GM08714 (cell line): Measurements from ENCODE around the gene ZMAT5.

Source experiments
- H3K4me3 ChIP-seq: fragments of 200-500 bp; sonication (Bioruptor generic); 2 replicates; pipeline ENCODE4 v1.5.1; 2014; ENCODE audit warnings: mild to moderate bottlenecking, low read length, inconsistent platforms
- ZNF274 ChIP-seq: IDR thresholded peaks from 2 replicates; pipeline ENCODE4 v1.6.1; 2012; ENCODE audit warnings: mild to moderate bottlenecking, low read depth, low read length

ZMAT5 gene

DNA sequence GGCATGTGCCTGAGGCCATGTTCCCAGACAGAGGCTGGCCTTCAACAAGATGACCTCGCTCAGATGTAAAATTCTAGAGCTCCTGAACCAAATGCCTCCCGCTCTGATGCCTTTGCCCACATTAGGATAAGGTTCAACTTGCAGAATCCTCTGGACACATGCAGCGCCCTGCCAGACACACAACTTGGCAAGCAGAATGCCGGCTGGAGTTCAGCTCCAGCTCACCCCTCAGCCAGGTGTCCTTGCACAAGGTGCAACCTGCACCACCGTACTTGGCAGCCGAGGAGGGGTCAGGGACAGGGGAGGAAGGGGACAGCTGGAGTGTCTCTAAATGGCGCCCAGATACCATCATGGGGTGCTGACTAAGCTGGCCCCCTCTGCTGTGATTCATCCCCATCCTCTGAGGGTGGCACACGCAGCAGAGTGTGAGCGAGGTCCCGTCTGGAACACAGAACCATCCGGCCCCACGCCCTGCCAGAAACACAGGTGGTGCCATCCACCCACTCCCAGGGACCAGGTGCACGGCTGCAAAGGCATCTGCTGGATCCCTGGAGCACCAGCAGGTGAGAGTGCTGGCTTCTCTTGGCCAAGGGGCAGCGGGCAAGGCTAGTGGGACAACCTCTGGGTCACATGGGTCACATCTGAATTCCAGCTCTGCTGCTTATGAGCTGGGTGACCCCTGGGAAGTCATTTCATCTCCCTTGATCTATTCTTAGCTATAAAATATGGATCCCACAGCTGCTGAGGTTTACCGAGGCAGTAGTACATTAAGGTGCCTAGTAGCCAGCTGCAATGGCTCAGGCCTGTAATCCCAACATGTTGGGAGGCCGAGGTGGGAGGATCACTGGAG, 12.8 kb downstream of the ZMAT5 start:
- no peak overlapping the region for H3K4me3 ChIP-seq
- no peak for TF ChIP-seq ZNF274

DNA sequence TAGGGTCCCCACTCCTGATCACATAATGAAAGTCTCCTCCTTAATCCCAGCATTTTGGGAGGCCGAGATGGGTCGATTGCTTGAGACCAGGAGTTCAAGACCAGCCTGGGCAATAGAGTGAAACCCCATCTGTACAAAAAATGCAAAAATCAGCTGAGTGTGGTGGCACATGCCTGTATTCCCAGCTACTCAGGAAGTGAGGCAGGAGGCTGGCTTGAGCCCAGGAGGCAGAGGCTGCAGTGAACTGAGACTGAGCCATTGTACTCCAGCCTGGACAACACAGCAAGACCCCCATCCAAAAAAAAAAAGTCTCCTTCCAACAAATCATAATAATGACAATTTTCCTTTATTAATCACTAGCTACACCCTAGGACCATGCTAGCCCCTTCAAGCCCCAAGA, 15.1 kb downstream of the ZMAT5 start:
- no peak for TF ChIP-seq ZNF274
- no peak overlapping the region for H3K4me3 ChIP-seq

DNA sequence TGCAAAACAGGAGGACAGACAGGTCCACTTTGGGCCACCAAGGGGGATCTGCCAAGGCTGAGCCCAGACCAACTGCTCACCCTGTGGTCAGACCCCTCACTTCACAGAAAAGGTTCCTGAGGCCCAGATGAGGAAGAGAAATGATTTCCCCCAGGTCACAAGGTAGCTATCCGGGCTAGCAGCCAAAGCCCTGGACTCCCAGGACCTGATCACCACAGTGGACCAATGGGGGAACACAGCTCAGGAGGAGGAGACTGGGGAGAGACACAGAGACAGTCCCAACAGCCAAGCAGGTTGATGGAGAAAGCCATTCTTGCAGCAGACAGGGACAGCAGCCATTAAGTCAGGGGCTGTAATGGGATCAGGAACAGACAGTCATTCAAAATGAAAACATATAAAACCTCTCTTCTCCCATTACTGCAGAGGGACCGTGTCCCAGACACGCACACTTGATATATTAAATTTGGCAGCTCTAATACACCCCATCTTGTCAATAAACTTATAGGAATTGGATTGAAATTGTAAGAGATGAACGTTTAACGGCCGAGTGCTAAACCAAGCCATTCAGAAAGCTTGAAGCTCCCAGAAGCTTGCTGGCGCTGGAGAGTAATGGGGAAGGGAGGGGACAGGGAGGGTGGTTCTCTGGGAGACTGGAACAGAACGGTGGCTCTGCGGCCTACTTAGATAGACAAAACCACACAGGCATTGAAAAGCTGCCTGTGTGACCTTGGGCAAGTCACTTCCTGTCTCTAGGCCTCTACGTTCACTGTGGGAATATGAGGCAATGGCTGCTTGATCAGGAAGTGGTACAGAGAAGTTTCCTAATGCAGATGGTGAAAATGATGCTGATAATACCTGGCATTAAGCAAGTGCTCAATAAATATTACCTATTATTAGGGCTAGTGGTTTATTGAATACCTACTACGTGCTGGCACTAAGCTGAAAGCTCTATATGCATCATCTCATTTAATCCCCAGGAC, 16.0 kb downstream of the ZMAT5 start:
- no peak overlapping the region for H3K4me3 ChIP-seq
- TF ChIP-seq ZNF274 = no peak

DNA sequence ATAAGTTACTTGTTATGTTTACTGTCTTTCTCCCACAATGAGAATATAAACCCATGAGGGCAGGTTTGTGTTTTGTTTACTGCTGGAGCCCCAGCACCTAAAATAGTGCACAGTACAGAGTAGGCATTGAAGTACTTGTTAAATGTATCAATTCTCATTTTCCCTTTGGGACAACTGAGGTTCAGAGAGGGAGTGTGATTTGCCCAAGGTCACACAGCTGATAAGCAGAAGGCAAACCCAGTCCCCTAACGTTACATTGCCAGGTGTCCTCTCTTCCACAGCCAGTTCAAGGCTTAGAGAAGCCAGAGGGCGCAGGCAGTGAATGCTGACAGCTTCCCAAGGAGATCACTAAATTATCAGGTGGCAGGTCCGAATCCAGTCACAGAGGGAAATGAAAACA, 16.8 kb downstream of the ZMAT5 start:
- H3K4me3 ChIP-seq = no peak overlapping the region

DNA sequence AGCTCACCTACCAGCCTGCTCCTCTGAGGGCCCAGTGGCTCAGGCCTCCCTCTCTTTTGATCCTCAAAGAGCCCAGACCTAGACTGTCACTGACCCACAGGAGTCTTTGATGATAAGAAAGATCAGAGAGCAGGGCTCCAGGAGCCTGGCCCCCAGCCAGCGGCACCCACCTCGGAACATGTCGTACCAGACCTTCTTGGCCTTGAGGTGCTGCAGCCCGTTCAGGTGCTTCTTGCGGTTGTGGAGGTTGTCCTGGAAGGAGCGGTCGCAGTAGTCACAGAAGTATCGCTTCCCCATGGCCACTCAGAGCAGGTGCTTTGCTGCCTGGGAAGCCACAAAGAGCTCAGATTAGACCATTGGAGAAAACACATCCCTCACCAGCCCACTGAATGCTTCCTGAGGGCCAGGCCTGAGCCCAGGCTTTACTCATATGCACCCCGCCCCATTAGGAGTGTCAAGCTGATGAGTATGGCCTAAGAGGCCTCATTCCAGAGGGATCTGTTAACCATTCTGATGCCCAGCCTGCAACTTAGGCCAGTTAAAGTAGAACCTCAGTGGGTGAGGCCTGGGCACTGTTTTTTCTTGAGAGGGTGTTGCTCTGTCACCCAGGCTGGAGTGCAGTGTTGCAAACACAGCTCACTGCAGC, 18.4 kb downstream of the ZMAT5 start:
- no peak overlapping the region for H3K4me3 ChIP-seq
- TF ChIP-seq ZNF274 = no peak

More for the DNA sequence above, 16.8 kb downstream of the ZMAT5 start:
- TF ChIP-seq ZNF274 = no peak

DNA sequence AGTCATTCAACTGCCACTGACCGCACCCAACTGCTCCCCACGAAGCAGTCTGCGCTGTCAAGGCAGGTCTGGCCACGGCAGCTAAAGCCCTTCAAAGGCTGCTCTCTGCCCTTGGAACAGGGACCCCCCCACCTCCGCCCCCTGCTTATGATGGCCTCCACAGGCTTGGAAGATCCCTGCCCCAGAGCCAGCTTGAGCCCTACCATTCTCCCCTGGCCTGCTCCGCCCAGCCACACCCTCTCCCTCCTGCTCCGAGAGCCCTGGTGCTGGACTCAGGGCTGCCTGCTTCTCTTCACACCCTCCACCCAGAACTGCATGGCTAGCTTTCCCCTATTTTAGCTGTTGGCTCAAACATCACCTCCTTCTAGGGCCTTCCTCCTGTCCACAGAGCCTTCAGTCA, 19.0 kb downstream of the ZMAT5 start:
- H3K4me3 ChIP-seq = no peak overlapping the region
- TF ChIP-seq ZNF274 = no peak

DNA sequence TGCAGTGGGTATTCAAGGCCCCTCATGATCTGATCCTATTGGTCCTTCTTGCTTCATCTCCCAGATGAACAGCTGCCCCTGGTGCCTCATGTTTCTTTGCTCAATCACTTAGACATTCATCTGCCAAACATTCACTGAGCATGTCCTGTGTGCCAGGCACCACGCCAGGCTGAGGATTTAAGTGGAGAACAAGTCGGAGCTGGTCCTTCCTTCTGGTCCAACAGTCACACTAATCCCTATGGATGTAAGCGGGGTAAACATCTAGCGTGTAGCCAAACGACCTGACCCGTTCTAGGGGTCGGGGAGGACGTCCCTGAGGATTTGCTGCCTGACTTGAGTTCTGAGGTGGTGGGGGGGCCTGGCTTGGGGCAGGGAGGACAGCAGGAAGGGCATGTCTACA, 21.9 kb downstream of the ZMAT5 start:
- TF ChIP-seq ZNF274 = no peak
- no peak overlapping the region for H3K4me3 ChIP-seq

DNA sequence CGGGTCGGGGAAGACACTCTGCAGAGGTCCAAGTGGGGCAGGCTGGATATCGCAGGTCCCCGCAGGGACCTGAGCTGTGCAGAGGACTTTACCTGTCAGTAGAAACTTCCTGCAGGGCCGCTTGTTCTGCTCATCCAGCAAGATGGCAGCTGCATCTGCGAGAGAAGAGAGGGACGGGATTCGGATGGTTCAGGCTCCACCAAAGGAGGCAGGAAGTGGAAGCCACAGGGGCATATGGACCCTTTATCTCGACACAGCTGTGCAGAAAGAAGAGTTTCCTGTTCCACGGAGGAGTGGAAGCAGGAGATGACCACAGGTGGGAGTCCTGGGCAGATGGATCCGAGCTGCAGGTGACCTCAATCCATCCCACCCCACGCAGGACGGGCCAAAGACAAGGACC, 24.5 kb downstream of the ZMAT5 start:
- TF ChIP-seq ZNF274 = no peak
- H3K4me3 ChIP-seq = no peak overlapping the region

DNA sequence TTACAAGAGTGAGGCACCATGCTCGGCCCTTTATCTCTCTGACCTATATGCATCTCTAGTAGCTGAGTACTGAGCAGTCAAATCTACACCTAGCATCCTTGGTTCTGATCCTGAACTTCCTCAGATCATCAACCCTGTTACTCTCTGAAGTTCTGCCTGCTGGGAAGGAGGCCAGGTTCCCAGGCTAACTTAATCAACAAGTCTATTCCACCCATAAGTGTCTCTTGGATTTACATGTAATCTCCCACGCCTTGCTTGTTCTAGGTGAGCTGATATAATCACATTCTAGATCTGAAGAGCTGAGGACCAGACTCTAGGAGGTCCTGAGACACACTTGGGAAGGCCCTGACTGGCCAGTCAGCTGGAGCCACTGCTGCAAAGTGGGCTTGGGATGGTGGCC, 24.9 kb downstream of the ZMAT5 start:
- H3K4me3 ChIP-seq = no peak overlapping the region
- no peak for TF ChIP-seq ZNF274

DNA sequence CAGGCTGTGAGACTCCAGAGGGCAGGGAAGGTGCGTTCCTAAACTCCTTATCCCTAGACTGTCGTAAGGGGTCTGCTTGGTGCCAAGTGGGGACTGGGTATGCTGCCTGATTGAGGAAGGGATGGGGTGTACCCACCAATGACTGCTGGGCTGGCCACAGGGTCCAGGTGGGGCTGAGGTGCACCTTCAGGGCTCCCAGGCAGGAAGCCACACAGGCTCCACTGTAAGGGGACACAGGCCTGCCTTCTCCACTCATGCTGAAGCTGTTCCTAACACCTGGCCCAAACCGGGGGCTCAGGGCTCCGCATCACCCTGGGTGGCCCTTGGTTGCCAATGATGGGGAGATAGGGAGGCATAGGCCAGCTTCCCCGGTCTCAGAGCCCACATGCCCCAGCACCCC, 26.6 kb downstream of the ZMAT5 start:
- TF ChIP-seq ZNF274 = no peak
- H3K4me3 ChIP-seq = no peak overlapping the region

DNA sequence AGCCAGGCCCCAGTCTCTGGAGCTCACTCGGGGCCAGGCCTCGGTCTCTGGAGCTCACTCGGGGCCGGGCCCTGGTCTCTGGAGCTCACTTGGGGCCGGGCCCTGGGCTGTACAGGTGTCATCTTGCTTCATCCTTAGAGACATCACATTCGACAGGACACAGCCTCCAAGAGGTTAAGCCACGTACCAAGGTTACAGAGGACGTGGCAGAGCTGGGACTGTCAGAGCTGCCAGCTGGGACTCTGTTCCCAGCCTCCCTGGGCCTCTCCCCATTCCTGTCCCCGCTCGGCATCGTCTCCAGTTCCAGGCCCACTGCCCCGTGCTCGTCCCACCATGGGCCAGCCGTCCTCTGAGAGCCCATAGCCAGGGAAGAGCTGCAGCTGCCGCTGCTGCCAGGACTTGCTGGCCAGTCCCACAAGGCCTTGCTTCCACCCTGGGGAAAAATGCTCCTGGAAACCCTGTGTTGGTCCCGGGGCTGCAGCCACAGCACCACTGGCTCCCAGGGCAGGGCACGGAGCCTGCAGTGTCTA, 27.4 kb downstream of the ZMAT5 start:
- H3K4me3 ChIP-seq = no peak overlapping the region
- no peak for TF ChIP-seq ZNF274

DNA sequence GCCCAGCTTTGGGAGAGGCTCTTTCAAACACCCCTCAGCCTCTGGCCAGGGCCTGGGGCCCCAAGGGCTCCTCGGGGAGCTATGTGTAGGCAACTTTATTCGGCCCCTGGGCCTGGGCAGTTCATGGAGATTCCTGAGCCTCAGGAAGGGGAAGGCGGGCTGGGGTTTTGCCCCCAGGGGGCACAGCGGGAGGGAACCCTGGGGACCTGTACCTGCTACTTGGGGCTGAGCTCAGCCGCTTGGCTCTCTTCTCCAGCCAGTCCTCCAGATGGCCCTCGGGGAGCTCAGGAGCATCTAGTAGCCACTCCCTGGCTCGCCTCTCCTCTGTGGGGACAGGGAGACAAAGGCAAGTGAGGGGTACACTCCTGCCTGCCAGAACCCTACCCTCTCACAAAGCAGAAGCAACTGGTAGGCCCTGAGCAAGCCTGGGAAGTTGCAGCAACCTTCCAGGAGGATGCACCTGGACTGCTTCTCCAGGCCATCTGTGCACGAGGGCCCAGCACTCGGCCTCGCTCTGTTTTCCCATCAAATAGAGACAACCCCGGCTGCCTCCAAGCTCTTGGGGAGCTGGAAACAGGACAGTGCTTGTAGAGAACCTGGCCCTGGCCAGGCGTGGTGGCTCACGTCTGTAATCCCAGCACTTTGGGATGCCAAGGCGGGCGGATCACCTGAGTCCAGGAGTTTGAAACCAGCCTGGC, 28.5 kb downstream of the ZMAT5 start:
- H3K4me3 ChIP-seq = no peak overlapping the region
- no peak for TF ChIP-seq ZNF274

DNA sequence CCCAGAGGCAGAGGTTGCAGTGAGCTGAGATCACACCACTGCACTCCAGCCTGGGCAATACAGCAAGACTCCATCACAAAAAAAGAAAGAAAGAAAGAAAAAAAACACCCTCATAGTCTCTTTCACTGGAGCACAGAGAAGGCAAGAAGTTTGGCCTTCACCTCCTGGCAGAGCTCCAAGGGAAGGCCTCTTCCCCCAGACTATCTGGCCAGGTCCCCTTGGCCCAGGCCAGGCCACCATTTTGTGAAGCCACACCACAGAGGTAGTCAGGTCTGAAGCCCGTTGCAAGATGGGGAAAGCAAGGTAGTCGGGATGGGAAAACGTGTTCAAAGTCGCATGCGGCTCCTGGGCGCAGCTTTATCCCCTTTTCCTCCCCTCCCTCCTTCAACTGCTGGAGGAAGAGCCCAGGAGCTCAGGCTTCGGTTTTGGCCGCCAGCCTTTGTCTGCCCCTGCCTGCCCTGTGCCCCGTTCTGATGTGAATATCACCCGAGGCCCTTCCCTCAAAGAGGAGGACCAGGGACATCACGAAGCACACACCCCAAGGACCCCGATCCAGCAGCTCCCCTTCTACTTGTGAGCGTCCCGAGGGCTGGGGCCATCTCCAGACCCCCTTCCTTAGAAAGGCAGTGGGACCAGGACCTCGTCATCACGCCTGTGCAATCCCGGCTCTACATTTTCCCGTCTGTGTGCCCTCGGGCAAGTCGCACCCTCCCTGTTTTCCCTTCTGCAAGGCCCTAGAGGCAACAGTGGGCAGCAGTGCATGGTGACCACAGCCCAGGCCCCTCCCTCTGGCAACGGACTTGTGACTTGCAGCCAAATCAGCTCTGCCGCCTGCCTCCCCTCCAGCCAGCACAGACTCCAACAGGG, 29.3 kb downstream of the ZMAT5 start:
- H3K4me3 ChIP-seq = no peak overlapping the region
- TF ChIP-seq ZNF274 = no peak
